ENCODE measurements around the gene DPYSL5. TPM values are rescaled to one million over a fixed set of nuclear protein-coding genes. Genes with fewer than 3 reads are reported as not detected.

The DPYSL5 gene
- total and polyA plus RNA-seq, 2 of the 8 experiments (the other 6 are each of a cell fraction or from before 2014, with no cell fraction given), result 11.9 to 16.4 TPM

- TF ChIP-seq, protein P1, sequence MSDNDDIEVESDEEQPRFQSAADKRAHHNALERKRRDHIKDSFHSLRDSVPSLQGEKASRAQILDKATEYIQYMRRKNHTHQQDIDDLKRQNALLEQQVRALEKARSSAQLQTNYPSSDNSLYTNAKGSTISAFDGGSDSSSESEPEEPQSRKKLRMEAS (IDR thresholded peaks at IDR 0.05), result no peak
- TF ChIP-seq CHD2 (IDR thresholded peaks at IDR 0.05; ENCODE audit: low read length) (no peak), SP4 (IDR thresholded peaks at IDR 0.05; ENCODE audit: low read length) (no peak), EP300 (IDR thresholded peaks at IDR 0.05; ENCODE audit: borderline replicate concordance in 1 of 2, low read depth in 2 of 2, low read length in 2 of 2) (no peak), EZH2 (IDR thresholded peaks at IDR 0.05; ENCODE audit: low read depth, low read length, severe bottlenecking) (no peak), PHF8 (conservative IDR thresholded peaks at IDR 0.05; ENCODE audit: low read depth, low read length) (no peak)
Measured at GRCh38 chr2:26946841-26947784, 99.2 kb downstream of the DPYSL5 start (continued).
